PC-3 (cell line): Measurements from ENCODE around the gene TENM4.

Source experiments
- CTCF ChIP-seq: fragments of 300-600 bp; sonication (generic); conservative IDR thresholded peaks from 2 replicates; pipeline ENCODE4 v1.5.1; 2017; ENCODE audit warnings: antibody characterized with exemption, low read depth, mild to moderate bottlenecking, low read length
- EZH2 ChIP-seq: fragments of 300-600 bp; sonication (generic); IDR thresholded peaks from one replicate; pipeline ENCODE4 v1.6.1; 2017; ENCODE audit warnings: antibody characterized with exemption, mild to moderate bottlenecking, low read length; ENCODE audit not compliant: unreplicated experiment
- EZH2phosphoT487 ChIP-seq: fragments of 300-600 bp; sonication (generic); IDR thresholded peaks from 2 replicates; pipeline ENCODE4 v1.6.1; 2018; ENCODE audit warnings: mild to moderate bottlenecking, antibody characterized with exemption, low read length, borderline replicate concordance

- TF ChIP-seq EZH2 = no peak
- no peak for TF ChIP-seq CTCF
- no peak for TF ChIP-seq EZH2phosphoT487
Measured at GRCh38 chr11:78797559-78797958, 643.3 kb downstream of the TENM4 start.
